ENCODE data around the gene APOA5. TPM values are rescaled to one million over a fixed set of nuclear protein-coding genes. Genes with fewer than 3 reads are reported as not detected.

The APOA5 gene
- total and polyA plus RNA-seq, 2 of the 13 experiments (the other 11 are each of a cell fraction or from before 2014, with no cell fraction given): 44.0 to 49.1 TPM

GRCh38 chr11:116791813-116792143 is at the start of gene APOA5 (continued):
- no peak for TF ChIP-seq HIC2 (CRISPR knock-in tag; IDR thresholded peaks at IDR 0.05; ENCODE audit: low read depth)
- TF ChIP-seq ATM (IDR thresholded peaks at IDR 0.05; ENCODE audit: borderline replicate concordance): no peak
- TF ChIP-seq ZNF414 (CRISPR knock-in tag; IDR thresholded peaks at IDR 0.05): peak; percentile 69
- no peak for TF ChIP-seq RAD51 (IDR thresholded peaks at IDR 0.05; ENCODE audit: borderline replicate concordance)
- no peak for TF ChIP-seq ZNF598 (CRISPR knock-in tag; IDR thresholded peaks at IDR 0.05; ENCODE audit: borderline replicate concordance)
- TF ChIP-seq ZBED4 (CRISPR knock-in tag; IDR thresholded peaks at IDR 0.05; ENCODE audit: borderline replicate concordance): no peak
- no peak for TF ChIP-seq ZNF431 (CRISPR knock-in tag; IDR thresholded peaks at IDR 0.05; ENCODE audit: borderline replicate concordance, low read depth)
- TF ChIP-seq, protein P1, sequence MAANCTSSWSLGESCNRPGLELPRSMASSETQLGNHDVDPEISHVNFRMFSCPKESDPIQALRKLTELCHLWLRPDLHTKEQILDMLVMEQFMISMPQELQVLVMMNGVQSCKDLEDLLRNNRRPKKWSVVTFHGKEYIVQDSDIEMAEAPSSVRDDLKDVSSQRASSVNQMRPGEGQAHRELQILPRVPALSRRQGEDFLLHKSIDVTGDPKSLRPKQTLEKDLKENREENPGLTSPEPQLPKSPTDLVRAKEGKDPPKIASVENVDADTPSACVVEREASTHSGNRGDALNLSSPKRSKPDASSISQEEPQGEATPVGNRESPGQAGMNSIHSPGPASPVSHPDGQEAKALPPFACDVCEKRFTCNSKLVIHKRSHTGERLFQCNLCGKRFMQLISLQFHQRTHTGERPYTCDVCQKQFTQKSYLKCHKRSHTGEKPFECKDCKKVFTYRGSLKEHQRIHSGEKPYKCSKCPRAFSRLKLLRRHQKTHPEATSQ (CRISPR knock-in tag; IDR thresholded peaks at IDR 0.05; ENCODE audit: borderline replicate concordance): no peak
- no peak for TF ChIP-seq MNT (IDR thresholded peaks at IDR 0.05)
- TF ChIP-seq ZNF260 (CRISPR knock-in tag; IDR thresholded peaks at IDR 0.05; ENCODE audit: borderline replicate concordance, low read depth): no peak
- TF ChIP-seq ZNF333 (CRISPR knock-in tag; IDR thresholded peaks at IDR 0.05; ENCODE audit: borderline replicate concordance): no peak; the same call in 1 of the 2 replicates
- no peak for TF ChIP-seq ISX (CRISPR knock-in tag; conservative IDR thresholded peaks at IDR 0.05)
- no peak for TF ChIP-seq HHEX (CRISPR knock-in tag; IDR thresholded peaks at IDR 0.05)
- TF ChIP-seq, protein P2, sequence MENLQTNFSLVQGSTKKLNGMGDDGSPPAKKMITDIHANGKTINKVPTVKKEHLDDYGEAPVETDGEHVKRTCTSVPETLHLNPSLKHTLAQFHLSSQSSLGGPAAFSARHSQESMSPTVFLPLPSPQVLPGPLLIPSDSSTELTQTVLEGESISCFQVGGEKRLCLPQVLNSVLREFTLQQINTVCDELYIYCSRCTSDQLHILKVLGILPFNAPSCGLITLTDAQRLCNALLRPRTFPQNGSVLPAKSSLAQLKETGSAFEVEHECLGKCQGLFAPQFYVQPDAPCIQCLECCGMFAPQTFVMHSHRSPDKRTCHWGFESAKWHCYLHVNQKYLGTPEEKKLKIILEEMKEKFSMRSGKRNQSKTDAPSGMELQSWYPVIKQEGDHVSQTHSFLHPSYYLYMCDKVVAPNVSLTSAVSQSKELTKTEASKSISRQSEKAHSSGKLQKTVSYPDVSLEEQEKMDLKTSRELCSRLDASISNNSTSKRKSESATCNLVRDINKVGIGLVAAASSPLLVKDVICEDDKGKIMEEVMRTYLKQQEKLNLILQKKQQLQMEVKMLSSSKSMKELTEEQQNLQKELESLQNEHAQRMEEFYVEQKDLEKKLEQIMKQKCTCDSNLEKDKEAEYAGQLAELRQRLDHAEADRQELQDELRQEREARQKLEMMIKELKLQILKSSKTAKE (CRISPR knock-in tag; IDR thresholded peaks at IDR 0.05; ENCODE audit: borderline replicate concordance): no peak
- no peak for TF ChIP-seq ZNF644 (CRISPR knock-in tag; IDR thresholded peaks at IDR 0.05; ENCODE audit: low read depth)
- TF ChIP-seq NR2F6 (IDR thresholded peaks at IDR 0.05): no peak
- TF ChIP-seq NR2F6 (CRISPR knock-in tag; IDR thresholded peaks at IDR 0.05): no peak
- TF ChIP-seq PITX1 (CRISPR knock-in tag; IDR thresholded peaks at IDR 0.05): no peak
- TF ChIP-seq EEA1 (CRISPR knock-in tag; IDR thresholded peaks at IDR 0.05; ENCODE audit: borderline replicate concordance): no peak
- TF ChIP-seq RFX1 (IDR thresholded peaks at IDR 0.05): no peak
- TF ChIP-seq ZBTB38 (CRISPR knock-in tag; IDR thresholded peaks at IDR 0.05): no peak

Data from HepG2 (cell line).